ENCODE results near the gene DDX31. TPM values are rescaled to one million over a fixed set of nuclear protein-coding genes. Genes with fewer than 3 reads are reported as not detected.

DDX31 gene
- total RNA-seq, 2 experiments from 2014 or later, result 31.0 to 32.6 TPM

GRCh38 chr9:132645306-132645705 lies 24.5 kb downstream of the DDX31 start:
- POLR2A ChIA-PET, result no interaction called here

GRCh38 chr9:132644251-132644650 lies 25.5 kb downstream of the DDX31 start:
- POLR2A ChIA-PET, result no interaction called here
- CTCF ChIA-PET, result interaction anchor here (0.8 to 0.9 kb wide), 2 partner anchors 10 to 12 kb away, joined by 3 read pairs; no protein-coding TSS in a partner anchor

More at GRCh38 chr9:132645306-132645705, 24.5 kb downstream of the DDX31 start:
- CTCF ChIA-PET, result no interaction called here

GRCh38 chr9:132641216-132641615 lies 28.6 kb downstream of the DDX31 start:
- ChIA-PET CTCF (no interaction called here), POLR2A (interaction anchor here (0.6 kb wide), 1 partner anchor 41 kb away, joined by 3 read pairs; no protein-coding TSS in a partner anchor)

- POLR2A ChIA-PET, result no interaction called here
Measured at GRCh38 chr9:132639322-132639721, 30.5 kb downstream of the DDX31 start.

GRCh38 chr9:132638240-132638639 lies 31.5 kb downstream of the DDX31 start:
- ChIA-PET POLR2A (no interaction called here), CTCF (no interaction called here)

More at GRCh38 chr9:132639322-132639721, 30.5 kb downstream of the DDX31 start:
- CTCF ChIA-PET, result interaction anchor here (0.8 kb wide), 1 partner anchor 99 kb away, joined by 3 read pairs; no protein-coding TSS in a partner anchor

- POLR2A ChIA-PET, result no interaction called here
- CTCF ChIA-PET, result no interaction called here
Measured at GRCh38 chr9:132637801-132638200, 32.0 kb downstream of the DDX31 start.

GRCh38 chr9:132637351-132637750 lies 32.4 kb downstream of the DDX31 start:
- ChIA-PET CTCF (no interaction called here), POLR2A (no interaction called here)

GRCh38 chr9:132634327-132634726 lies 35.5 kb downstream of the DDX31 start:
- CTCF ChIA-PET, result interaction anchor here (1.4 kb wide), 1 partner anchor 10 kb away, joined by 3 read pairs; no protein-coding TSS in a partner anchor
- POLR2A ChIA-PET, result no interaction called here

- ChIA-PET POLR2A (no interaction called here), CTCF (no interaction called here)
Measured at GRCh38 chr9:132632413-132633129, 37.2 kb downstream of the DDX31 start.

GRCh38 chr9:132631685-132632084 lies 38.1 kb downstream of the DDX31 start:
- ChIA-PET POLR2A (no interaction called here), CTCF (no interaction called here)

- CTCF ChIA-PET, result no interaction called here
- POLR2A ChIA-PET, result no interaction called here
Measured at GRCh38 chr9:132631280-132631679, 38.5 kb downstream of the DDX31 start.

- CTCF ChIA-PET, result no interaction called here
- POLR2A ChIA-PET, result no interaction called here
Measured at GRCh38 chr9:132630811-132631210, 39.0 kb downstream of the DDX31 start.

- POLR2A ChIA-PET, result no interaction called here
Measured at GRCh38 chr9:132630116-132630515, 39.7 kb downstream of the DDX31 start.

GRCh38 chr9:132628746-132629145 lies 41.0 kb downstream of the DDX31 start:
- ChIA-PET POLR2A (no interaction called here), CTCF (no interaction called here)

More at GRCh38 chr9:132630116-132630515, 39.7 kb downstream of the DDX31 start:
- CTCF ChIA-PET, result no interaction called here

GRCh38 chr9:132627594-132627993 lies 42.2 kb downstream of the DDX31 start:
- POLR2A ChIA-PET, result no interaction called here
- CTCF ChIA-PET, result no interaction called here

GRCh38 chr9:132627106-132627505 lies 42.7 kb downstream of the DDX31 start:
- ChIA-PET CTCF (no interaction called here), POLR2A (no interaction called here)

GRCh38 chr9:132626285-132626684 lies 43.5 kb downstream of the DDX31 start:
- POLR2A ChIA-PET, result no interaction called here
- CTCF ChIA-PET, result no interaction called here

- CTCF ChIA-PET, result no interaction called here
- POLR2A ChIA-PET, result no interaction called here
Measured at GRCh38 chr9:132622159-132622558, 47.6 kb downstream of the DDX31 start.

GRCh38 chr9:132616725-132617124 lies 53.1 kb downstream of the DDX31 start:
- POLR2A ChIA-PET, result no interaction called here
- CTCF ChIA-PET, result no interaction called here

GRCh38 chr9:132615774-132616173 lies 54.0 kb downstream of the DDX31 start:
- ChIA-PET POLR2A (no interaction called here), CTCF (no interaction called here)

- CTCF ChIA-PET, result no interaction called here
- POLR2A ChIA-PET, result no interaction called here
Measured at GRCh38 chr9:132614324-132614723, 55.5 kb downstream of the DDX31 start.

- POLR2A ChIA-PET, result no interaction called here
- CTCF ChIA-PET, result no interaction called here
Measured at GRCh38 chr9:132610661-132611060, 59.1 kb downstream of the DDX31 start.
